ENCODE measurements around the gene CIDEA.

CIDEA gene

DNA sequence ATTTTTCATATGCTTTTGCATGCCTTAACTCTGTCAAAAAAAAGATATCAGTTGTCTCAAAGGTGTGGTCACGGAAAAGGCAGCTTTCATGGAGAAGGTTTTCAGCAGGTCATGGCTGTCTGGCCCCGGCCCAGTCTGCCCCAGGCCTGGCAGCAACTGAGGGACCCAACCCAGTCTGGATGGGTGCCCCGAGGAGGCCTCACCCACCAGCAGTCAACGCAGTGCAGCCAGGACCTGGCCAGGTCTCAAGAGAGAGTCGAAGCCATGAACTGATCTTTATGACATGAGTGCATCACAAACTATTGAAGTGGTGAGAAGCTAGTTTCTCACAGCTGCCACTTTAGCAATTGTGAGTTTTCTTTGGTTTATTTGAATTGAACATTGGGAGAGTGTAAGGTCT lies 61.8 kb downstream of the CIDEA start:
- DNase-seq: no peak
- Histone ChIP-seq H3K27ac (ENCODE audit: low read length) (no peak overlapping the region), H3K79me2 (ENCODE audit: low read length) (no peaks in the 10 kb centered on the region), H2AFZ (ENCODE audit: low read length) (no peak overlapping the region), H3K4me2 (ENCODE audit: low read depth, low read length) (no peak overlapping the region), H3K4me1 (ENCODE audit: low read length) (peaks cover 14% of the 10 kb centered on the region), H3F3A (ENCODE audit: insufficient read depth, low read length) (0 out of 2 replicates have a peak, but pooled peaks cover 4% of the 10 kb centered on the region), H4K20me1 (ENCODE audit: insufficient read depth, low read length) (no peaks in the 10 kb centered on the region), H3K9me3 (replicated peaks; ENCODE audit: insufficient read depth, low read length) (no peaks in the 10 kb centered on the region), H3K4me3 (ENCODE audit: low read length) (no peak overlapping the region), H3K27me3 (replicated peaks; ENCODE audit: insufficient read depth, low read length) (no peaks in the 10 kb centered on the region), H3K9ac (ENCODE audit: low read length) (no peak overlapping the region), H3K9me2 (replicated peaks; ENCODE audit: insufficient read depth, low read length) (no peaks in the 10 kb centered on the region), H3K36me3 (replicated peaks; ENCODE audit: insufficient read depth, low read length) (no peaks in the 10 kb centered on the region)
- TF ChIP-seq EZH2 (optimal IDR thresholded peaks at IDR 0.05; ENCODE audit: low read depth, low read length) (no peak), CTCF (IDR thresholded peaks at IDR 0.05; ENCODE audit: low read length) (no peak), EZH2phosphoT487 (IDR thresholded peaks at IDR 0.05; ENCODE audit: low read length) (no peak)

DNA sequence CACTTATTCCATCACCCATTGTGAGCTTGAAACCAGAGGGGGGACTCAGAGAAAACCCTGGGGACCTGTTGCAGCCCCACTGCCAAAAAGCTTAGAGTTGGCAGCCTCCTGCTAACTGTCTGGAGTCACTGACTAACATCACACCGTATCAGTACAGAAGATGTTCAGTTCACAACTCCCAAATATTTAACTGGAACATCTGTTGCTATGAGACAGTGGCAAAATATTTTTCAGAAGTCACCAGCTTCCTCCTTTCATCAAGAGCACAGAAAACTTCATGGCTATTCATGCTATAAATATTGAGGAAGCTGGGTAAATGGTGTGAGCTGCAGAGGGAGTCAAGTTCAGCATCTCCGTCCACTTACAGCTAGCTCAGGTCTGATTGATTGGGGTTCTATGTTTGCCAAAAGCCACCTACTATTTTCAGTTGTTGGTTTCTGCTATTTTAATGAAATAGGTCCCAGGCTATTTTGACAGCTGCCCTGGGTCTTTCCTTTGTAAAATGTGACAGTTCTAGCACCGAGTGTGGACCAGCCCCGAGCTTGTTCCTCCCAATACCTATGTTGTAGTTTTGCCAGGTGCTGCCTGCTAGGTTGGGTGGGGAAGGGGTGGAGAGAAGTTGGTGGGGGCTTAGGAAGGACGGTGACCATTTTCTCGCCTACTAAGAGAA lies 63.6 kb downstream of the CIDEA start:
- H4K20me1 ChIP-seq (ENCODE audit: insufficient read depth, low read length): no peaks in the 10 kb centered on the region
- DNase-seq: no peak
- no peaks in the 10 kb centered on the region for H3K9me2 ChIP-seq (replicated peaks; ENCODE audit: insufficient read depth, low read length)
- 0 out of 2 replicates have a peak, but pooled peaks cover 4% of the 10 kb centered on the region for H3F3A ChIP-seq (ENCODE audit: insufficient read depth, low read length)
- TF ChIP-seq EZH2phosphoT487 (IDR thresholded peaks at IDR 0.05; ENCODE audit: low read length) (no peak), EZH2 (optimal IDR thresholded peaks at IDR 0.05; ENCODE audit: low read depth, low read length) (no peak), CTCF (IDR thresholded peaks at IDR 0.05; ENCODE audit: low read length) (no peak)
- H3K4me2 ChIP-seq (ENCODE audit: low read depth, low read length): no peak overlapping the region
- no peak overlapping the region for H3K4me3 ChIP-seq (ENCODE audit: low read length)
- no peak overlapping the region for H3K27ac ChIP-seq (ENCODE audit: low read length)
- H3K36me3 ChIP-seq (replicated peaks; ENCODE audit: insufficient read depth, low read length): no peaks in the 10 kb centered on the region
- no peaks in the 10 kb centered on the region for H3K9me3 ChIP-seq (replicated peaks; ENCODE audit: insufficient read depth, low read length)
- no peak overlapping the region for H3K9ac ChIP-seq (ENCODE audit: low read length)
- H2AFZ ChIP-seq (ENCODE audit: low read length): no peak overlapping the region
- peaks cover 14% of the 10 kb centered on the region for H3K4me1 ChIP-seq (ENCODE audit: low read length)
- H3K27me3 ChIP-seq (replicated peaks; ENCODE audit: insufficient read depth, low read length): no peaks in the 10 kb centered on the region
- H3K79me2 ChIP-seq (ENCODE audit: low read length): no peaks in the 10 kb centered on the region

GRCh38 chr18:12318334-12318697 lies 64.2 kb downstream of the CIDEA start:
- no peak overlapping the region for H3K9ac ChIP-seq (ENCODE audit: low read length)
- no peaks in the 10 kb centered on the region for H3K36me3 ChIP-seq (replicated peaks; ENCODE audit: insufficient read depth, low read length)
- H3F3A ChIP-seq (ENCODE audit: insufficient read depth, low read length): 0 out of 2 replicates have a peak, but pooled peaks cover 4% of the 10 kb centered on the region
- no peak overlapping the region for H3K4me3 ChIP-seq (ENCODE audit: low read length)
- no peak overlapping the region for H3K4me2 ChIP-seq (ENCODE audit: low read depth, low read length)
- H3K9me2 ChIP-seq (replicated peaks; ENCODE audit: insufficient read depth, low read length): no peaks in the 10 kb centered on the region
- no peak for TF ChIP-seq EZH2phosphoT487 (IDR thresholded peaks at IDR 0.05; ENCODE audit: low read length)
- no peak for TF ChIP-seq CTCF (IDR thresholded peaks at IDR 0.05; ENCODE audit: low read length)
- no peak for TF ChIP-seq EZH2 (optimal IDR thresholded peaks at IDR 0.05; ENCODE audit: low read depth, low read length)
- H4K20me1 ChIP-seq (ENCODE audit: insufficient read depth, low read length): no peaks in the 10 kb centered on the region
- H3K4me1 ChIP-seq (ENCODE audit: low read length): peaks cover 14% of the 10 kb centered on the region
- H3K9me3 ChIP-seq (replicated peaks; ENCODE audit: insufficient read depth, low read length): no peaks in the 10 kb centered on the region
- H3K27me3 ChIP-seq (replicated peaks; ENCODE audit: insufficient read depth, low read length): no peaks in the 10 kb centered on the region
- no peaks in the 10 kb centered on the region for H3K79me2 ChIP-seq (ENCODE audit: low read length)
- H3K27ac ChIP-seq (ENCODE audit: low read length): no peak overlapping the region
- H2AFZ ChIP-seq (ENCODE audit: low read length): no peak overlapping the region
- no peak for DNase-seq

Data from MM.1S (cell line).